Mesenteric fat pad (tissue), 1 donor: ENCODE results near the gene GJD3. TPM values are rescaled to one million over a fixed set of nuclear protein-coding genes. Genes with fewer than 3 reads are reported as not detected.

Experiments
- DNase-seq: peaks from one replicate; pipeline ENCODE4 v3.0.0-alpha.2; 2020; ENCODE audit warnings: low spot score
- total RNA-seq: library from RNA; stranded (reverse); fragmentation: NEBNext Ultra II Directional; extraction: Animal tissue kit (Norgen Biotek cat#: 25700); gene quantifications from one replicate; pipeline ENCODE4 v1.2.1, GENCODE V29; 2021
- donor health status: DM: yes; HTN: yes; CAD: no.

Gene GJD3
- total RNA-seq, 1 donor from 2014 or later: 0.77 TPM

GRCh38 chr17:40340880-40341807 lies 23.4 kb downstream of the GJD3 start:
- peak; percentile 98 for DNase-seq

- no peak for DNase-seq
Observed at GRCh38 chr17:40340327-40340726, 24.2 kb downstream of the GJD3 start.

GRCh38 chr17:40338941-40339649 lies 25.4 kb downstream of the GJD3 start:
- DNase-seq: no peak

- no peak for DNase-seq
Observed at GRCh38 chr17:40338058-40338457, 26.5 kb downstream of the GJD3 start.

GRCh38 chr17:40337351-40337750 lies 27.2 kb downstream of the GJD3 start:
- DNase-seq: no peak

- no peak for DNase-seq
Observed at GRCh38 chr17:40335620-40336019, 28.9 kb downstream of the GJD3 start.

GRCh38 chr17:40333781-40334448 lies 30.6 kb downstream of the GJD3 start:
- no peak for DNase-seq

- DNase-seq: no peak
Observed at GRCh38 chr17:40331743-40332641, 32.5 kb downstream of the GJD3 start.

- no peak for DNase-seq
Observed at GRCh38 chr17:40330850-40331470, 33.6 kb downstream of the GJD3 start.

GRCh38 chr17:40329839-40330794 lies 34.4 kb downstream of the GJD3 start:
- no peak for DNase-seq

- no peak for DNase-seq
Observed at GRCh38 chr17:40328386-40328766, 36.2 kb downstream of the GJD3 start.

GRCh38 chr17:40327735-40328385 lies 36.7 kb downstream of the GJD3 start:
- no peak for DNase-seq

GRCh38 chr17:40327244-40327729 lies 37.2 kb downstream of the GJD3 start:
- no peak for DNase-seq

- DNase-seq: no peak
Observed at GRCh38 chr17:40326832-40327199, 37.7 kb downstream of the GJD3 start.

- no peak for DNase-seq
Observed at GRCh38 chr17:40326014-40326831, 38.3 kb downstream of the GJD3 start.

- DNase-seq: no peak
Observed at GRCh38 chr17:40325156-40326013, 39.2 kb downstream of the GJD3 start.
